Measurements from ENCODE around the gene WNT4.

The WNT4 gene

DNA sequence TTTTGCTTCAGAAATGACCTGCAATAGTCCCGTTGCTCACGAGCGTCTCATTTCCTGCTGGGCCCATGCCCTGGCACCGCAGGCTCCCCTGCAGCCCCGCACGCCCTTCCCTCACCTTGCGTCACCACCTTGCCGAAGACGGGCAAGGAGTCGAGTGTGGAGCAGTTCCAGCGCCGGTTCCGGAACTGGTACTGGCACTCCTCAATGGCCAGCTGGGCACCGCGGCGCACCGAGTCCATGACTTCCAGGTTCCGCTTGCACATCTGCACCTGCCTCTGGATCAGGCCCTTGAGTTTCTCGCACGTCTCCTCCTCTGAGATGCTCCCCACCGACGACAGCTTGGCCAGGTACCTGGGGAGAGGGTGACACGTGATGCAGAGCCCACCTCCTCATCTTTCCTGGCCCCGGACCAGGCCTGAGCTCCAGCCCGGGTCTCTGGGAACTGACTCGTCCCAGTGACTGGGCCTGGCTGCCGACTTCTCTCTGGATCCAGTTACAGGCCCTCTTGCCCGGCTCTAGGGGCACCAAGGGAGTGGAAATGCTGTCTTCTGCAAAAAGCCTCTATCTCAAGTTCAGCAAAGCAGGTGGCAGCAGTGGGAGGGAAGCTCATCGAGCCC lies 13.3 kb downstream of the WNT4 start:
- DNase-seq (ENCODE audit: low read depth in 2 of 2) = no peak

DNA sequence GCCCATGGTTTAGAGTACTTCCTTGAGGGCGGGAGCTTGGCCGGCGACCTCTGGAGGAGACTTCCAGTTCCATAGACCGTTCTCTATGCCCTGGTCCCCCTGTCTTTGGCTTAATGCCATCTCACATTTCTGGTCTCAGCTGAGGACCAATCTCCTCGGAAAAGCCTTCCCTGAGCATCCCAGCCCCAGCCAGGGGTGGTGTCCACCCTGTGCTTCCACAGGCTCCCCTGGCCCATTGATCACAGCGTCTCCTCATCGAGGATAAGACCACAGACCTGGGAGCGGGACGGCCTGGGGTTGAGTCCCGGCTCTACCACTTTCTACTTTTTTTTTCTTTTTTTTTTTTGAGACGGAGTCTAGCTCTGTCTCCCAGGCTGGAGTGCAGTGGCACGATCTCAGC lies 14.5 kb downstream of the WNT4 start:
- DNase-seq (ENCODE audit: low read depth in 2 of 2) = no peak

DNA sequence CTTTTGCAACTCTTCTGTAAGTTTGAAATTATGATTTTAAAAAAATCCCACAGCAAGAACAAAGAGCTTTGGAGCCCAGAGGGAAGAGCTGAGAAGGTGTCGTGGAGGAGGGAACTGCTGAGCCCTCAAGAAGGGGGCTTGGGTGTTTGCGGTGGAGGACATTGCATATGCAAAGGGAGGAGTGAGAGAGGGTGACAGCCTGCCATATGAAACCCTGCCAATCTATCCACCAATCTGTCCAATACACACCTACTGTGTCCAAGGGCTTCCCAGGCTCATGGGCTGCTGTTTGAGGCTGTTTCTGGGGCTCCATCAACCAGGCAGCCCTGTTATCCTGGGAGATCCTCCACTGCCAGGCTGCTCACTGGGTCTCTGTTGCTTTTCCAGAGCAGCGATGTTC lies 15.2 kb downstream of the WNT4 start:
- DNase-seq (ENCODE audit: low read depth in 2 of 2) = no peak

DNA sequence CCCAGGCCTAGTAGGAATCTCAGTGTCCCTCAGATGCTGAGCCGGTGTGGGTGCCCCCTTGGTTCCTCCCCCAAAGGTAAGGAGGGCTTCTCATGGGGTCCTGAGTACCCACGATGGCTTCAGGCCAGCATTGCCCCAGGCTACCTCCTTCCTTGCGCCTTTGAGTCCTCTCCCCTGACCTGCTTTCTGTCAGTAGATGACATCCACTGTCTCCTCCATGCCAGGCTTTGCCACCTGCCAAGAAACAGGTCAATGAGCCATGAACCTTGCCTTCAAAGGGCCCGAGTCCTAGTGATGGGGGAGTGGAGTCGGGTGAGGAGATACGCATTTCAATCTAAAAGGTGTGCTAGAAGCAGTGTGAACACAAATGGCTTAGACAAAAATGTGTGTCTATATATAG lies 15.6 kb downstream of the WNT4 start:
- DNase-seq (ENCODE audit: low read depth in 2 of 2) = no peak

DNA sequence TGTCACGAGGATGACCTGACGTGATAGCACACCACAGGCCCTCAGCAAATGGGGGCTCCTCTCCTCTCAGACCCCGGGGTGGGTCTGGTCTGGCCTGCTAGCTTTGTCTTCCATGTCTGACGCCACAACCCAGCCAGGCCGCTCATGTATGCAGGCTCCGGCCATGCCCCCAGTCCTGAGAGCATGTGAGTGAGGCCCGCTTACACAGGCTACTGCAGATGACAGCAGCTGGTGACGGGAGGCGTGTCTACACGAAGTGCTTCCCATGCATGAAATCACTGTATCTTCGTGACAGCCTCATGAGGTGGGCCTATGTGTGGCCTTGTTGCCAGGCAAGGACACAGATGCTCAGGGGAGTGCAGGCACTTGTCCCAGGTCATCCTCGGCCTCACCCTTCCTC lies 16.4 kb downstream of the WNT4 start:
- DNase-seq (ENCODE audit: low read depth in 2 of 2) = no peak

DNA sequence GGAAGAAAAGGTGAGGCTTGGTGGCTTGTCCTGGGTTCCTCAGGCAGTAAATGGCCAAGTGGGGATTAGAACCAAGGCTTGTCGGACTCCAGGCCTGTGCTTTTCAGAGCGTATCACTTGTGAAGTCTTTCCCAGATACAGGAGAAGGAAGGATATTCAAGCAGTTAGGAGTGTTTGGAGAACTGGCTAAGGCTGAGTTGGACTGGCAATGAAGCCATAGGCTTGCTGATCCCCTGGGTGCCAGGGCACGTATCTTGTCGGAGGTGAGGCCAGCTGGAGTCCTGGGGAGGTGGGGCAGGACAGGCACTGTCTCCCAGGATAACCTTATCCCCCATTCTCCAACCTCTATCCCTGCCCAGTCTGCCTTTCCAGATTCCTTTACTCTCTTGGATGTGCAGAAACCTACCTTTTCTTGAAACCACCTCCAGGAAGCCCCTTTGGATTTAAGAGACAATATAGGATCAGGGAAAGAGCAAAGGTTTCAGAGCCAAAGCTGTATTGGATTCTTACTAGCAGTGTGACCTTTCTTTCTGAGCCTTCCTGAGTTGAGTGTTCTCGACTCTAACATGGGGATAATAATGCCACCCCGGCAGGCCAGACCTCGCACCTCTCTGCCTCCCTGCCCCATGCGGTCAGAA lies 18.2 kb downstream of the WNT4 start:
- DNase-seq (ENCODE audit: low read depth in 2 of 2) = no peak

DNA sequence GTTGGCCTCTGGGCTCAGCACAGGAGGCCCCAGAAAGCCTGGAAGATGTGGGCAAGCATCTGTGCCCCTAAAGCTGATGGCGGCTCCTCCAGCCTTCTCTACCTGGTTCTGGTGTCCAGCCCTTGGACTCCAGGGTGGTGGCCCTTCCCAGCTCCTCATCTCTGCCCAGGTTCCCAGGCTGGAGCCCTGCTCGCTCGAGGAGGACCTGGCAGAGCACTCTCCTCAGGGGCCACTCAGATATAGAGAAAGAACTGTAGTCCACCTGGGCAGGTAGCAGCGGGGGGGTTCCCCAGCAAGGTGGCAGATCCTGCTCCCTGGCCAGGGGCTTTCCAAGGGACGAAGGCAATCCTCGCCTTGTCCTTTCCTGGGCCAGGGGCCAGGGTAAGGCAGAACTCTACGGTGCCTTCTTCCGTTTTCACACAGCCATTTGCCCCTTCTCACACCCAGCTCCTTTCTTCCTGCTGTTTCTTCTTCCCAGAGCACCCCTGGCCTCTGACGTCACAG lies 18.9 kb downstream of the WNT4 start:
- no peak for DNase-seq (ENCODE audit: low read depth in 2 of 2)

DNA sequence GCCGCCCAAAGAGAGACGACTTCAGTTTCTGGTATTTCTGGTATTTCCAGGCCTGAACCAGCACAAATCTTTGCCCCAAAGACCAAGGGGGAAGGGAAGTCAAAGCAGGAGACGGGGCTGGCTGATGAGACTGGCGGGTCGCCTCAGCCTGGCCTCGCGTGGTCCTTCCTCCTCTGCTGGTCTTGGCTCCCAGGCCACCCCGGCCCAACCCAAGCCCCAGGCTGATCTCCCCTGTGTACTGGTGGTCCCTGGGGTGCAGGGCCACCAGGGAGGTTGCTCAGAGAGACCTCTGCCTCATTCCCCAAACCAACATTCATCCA lies 19.9 kb downstream of the WNT4 start:
- no peak for DNase-seq (ENCODE audit: low read depth in 2 of 2)

DNA sequence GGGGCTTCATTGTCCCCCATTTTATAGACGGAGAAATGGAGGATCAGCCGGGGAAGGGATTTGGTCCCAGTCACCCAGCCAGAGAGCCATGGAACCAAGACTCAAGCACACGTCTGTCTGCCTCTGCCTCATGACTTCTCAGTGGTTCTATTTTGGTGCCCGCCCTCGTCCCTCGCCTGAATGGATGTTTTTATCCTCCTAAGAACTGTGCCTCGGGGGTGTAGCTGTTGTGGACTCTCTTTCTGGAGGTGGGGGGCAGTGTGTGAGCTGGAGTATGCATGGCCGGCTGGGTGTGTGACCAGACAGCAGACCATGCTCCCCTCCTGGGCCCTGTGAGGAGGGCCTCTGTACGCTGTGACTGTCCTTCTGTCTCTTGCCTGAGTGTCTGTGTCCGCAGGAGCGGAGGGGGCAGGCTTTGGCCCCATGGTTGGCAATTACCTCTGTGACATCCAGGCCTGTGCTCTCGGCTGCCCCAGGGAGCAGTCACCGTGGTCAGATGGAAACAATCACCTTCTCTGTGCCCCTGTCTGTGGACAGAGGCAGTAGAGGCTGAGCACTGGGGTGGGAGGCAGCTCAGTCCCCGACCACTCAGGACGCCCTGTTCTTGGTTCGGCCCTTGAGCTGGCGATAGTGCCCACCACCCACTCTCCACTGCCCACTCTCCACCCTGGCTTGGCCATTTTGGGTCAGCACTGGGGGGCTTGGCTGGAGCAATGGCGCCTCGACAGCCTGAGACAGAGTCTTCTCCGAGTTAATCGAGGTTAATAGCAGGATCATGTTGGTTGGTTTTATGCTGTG lies 20.4 kb downstream of the WNT4 start:
- no peak for DNase-seq (ENCODE audit: low read depth in 2 of 2)

DNA sequence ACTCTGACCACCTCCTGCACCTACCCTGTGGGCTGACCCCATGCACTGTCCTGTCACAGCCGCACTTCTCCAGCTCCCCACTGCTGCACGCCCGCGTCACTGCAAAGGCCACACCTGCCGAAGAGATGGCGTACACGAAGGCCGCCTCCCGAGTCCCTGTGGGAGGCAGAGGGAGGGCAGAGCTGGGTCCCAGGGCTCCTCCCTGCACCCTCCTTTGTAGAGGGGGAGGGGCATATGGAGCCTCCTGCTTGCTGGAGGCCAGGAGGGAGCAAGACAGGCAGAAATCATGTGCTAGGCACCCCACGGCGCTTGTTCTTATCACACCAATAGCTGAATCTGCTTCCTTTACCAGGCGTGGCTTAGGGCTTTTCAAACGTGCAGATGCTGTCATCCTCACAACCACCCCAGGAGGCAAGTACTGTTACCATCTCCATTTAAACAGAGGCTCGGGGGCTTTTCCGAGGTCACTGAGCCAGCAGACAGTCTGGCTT lies 21.4 kb downstream of the WNT4 start:
- DNase-seq (ENCODE audit: low read depth in 2 of 2) = no peak

DNA sequence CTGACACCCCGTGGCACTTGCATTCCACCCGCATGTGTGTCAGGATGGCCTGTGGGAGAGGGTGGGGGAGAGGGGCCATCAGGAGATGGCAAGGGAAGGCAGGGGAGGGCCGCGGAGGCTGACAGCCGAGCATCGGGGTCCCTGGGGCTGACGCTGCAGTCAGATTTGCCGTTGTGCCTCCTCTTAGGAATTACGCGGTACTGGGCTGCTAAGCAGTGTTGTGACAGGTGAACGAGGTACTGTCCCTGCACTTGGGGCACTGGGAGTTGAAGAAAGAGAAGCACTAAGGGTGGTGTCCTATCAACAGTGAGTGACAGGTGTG lies 22.5 kb downstream of the WNT4 start:
- no peak for DNase-seq (ENCODE audit: low read depth in 2 of 2)

DNA sequence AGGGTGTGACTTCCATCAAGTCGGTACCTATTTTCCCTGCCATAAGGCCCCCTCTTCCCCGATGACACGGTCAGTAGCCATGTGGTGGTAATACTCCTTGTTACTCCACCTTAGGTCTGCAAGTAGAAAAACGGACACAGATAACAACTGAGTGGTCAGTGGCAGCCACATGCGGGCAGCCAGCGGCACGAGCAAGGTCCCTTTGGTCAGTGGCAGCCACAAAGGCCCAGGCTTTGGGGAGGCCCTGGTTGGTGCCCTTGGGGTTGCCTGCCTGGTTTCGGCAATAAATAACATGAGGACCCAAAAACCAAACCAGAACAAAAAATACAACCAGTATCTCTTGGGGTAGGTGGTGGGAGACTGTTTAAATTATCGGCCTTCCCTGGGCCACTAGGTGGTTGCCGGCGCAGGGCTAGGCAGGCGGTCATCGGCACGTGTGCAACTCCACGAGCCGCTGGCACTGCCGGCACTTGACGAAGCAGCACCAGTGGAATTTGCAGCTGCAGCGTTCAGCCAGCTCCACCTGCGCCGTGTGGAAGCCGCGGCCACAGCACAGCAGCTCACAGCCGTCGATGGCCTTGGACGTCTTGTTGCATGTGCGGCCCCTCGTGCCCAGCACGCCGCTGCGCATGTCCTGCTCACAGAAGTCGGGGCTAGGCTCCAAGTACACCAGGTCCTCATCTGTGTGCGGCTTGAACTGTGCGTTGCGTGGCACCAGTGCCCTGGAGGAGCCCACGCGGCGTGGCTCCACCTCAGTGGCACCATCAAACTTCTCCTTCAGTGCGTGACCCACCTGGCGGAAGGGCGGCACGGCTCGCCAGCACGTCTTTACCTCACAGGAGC lies 23.1 kb downstream of the WNT4 start:
- DNase-seq (ENCODE audit: low read depth in 2 of 2) = no peak

DNA sequence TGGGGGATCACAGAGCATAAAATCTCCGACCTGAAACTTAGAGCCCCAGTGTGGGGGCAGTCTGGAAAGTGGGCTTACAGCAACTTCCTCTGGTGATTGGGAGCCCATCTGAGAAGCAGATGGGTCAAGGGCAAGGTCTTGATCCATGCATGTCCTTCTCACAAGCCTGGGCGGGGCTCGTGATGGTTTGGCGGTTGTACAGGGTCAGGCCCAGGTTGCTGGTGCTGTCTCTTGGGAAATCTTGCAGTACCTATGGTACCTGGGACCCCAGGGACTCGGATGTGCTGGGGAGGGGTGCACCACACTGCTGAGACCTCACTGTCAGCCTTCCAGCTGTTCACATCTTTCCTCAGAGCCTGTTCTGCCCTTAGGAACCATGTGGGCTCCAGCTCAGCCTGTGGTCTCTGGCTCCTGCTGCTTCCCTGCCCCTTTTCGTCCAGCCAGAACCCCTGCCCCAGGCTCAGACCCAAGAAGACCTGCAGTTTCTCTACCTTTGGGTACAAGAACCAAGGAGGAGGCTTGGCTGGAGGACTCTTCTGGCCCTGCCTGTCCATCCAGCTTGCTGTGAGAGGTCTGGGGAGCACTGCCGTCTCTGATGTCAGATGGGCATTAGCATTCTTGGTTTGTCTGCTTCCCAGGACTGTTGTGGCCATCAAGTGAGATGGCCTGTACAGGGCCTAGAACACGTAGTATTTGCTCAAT lies 24.5 kb downstream of the WNT4 start:
- DNase-seq (ENCODE audit: low read depth in 2 of 2) = no peak

DNA sequence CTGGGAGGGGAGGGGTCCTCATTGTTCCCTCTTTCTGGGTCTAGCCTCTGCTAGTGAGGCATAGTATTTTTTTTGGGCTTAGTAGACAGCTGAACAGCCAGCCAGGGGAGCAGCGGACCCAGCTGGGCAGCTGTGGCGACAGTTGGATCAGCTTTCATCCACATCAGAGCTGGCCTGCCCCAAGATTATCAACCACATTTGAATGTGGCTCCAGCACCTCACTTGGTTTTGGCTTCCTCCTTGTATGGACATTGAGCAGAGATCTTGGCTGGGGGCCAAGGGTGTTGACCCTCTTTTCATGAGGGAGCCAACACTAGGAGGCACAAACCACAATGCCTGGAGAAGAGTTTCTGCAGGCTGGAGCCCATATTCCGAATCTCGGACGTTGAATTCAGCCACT lies 25.0 kb downstream of the WNT4 start:
- DNase-seq (ENCODE audit: low read depth in 2 of 2) = no peak

DNA sequence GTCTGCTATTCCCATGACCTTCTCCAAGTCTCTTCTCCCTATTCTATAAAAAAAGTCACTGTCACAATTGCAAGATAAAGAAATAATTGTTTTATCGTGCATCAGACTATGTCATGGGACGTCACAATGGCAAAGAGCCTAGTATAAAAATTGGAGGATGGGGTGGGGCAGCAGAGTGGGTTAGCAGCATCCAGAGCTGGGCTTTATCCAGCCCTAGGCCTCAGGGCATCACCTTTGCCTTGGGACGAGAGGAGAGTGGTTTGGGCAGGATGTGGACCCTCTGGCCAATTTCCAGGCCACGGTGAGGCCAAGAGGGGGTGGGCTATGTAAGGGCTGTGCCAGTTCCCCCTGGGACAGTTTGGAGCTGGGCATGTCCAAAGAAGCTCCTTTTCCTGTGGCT lies 25.7 kb downstream of the WNT4 start:
- DNase-seq (ENCODE audit: low read depth in 2 of 2) = no peak

DNA sequence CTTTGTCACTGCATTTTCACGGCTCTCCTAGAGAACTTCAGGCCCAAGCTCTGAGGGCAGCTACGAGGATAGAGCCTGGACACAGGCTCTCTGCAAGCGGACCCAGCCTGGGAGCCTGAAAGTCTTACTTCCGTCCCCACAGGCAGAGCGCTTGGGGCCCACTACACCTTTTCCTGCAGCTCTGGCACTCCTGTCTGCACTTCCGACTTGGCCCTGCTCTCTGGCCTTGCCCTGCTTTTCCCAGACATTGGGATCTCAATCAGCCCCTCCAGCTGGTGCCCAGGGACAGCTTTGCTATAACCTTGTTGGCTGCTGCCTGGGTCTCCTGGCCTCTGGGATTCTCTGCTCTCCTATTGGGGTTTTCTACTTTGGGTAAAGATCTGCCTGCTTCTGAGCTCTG lies 27.6 kb downstream of the WNT4 start:
- DNase-seq (ENCODE audit: low read depth in 2 of 2) = no peak

DNA sequence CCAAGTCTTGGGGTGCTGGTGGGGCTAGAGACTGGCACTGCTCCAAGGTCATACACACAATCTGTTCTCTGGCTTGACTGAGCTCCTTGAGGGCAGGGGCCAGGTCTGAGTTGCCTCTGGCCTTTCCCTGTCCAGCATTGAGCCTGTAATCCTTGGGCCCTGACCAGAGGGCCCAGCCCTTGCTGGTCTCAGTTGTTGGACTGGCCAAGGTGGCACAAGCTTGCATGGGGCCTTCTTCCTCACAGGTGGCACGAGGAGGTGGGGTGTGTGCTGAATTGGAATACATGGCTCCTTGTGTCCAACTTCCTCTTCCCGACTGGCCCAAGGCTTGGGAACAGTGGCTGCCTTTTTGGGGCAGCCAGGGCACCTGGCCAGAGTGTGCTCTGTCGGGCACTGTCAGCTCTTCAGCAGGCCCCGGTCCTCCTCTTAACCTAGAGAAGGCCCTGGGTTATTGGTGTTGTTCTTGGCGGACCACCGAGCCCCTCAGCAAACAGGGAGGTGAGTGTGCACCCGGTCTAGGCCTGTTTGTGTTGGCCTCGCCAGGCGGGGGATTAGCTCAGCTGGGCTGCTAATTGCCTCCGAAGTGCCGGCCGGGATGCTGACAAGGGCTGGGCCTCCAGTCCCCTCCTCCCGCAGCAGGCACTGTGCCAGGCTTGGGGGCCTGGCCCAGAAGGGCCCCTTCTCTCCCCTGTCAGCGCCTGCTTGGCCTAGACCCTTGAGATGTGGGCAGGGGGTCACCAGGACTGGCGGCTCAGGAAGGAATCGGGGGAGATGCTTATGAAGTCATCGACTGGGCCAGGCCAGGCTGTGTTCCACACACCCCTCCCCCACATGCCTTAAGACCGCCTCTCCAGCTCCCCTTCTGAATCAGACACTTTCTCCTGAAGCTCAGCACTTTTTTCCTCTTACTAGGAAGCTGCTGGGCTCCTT lies 28.5 kb downstream of the WNT4 start:
- DNase-seq (ENCODE audit: low read depth in 2 of 2) = no peak

DNA sequence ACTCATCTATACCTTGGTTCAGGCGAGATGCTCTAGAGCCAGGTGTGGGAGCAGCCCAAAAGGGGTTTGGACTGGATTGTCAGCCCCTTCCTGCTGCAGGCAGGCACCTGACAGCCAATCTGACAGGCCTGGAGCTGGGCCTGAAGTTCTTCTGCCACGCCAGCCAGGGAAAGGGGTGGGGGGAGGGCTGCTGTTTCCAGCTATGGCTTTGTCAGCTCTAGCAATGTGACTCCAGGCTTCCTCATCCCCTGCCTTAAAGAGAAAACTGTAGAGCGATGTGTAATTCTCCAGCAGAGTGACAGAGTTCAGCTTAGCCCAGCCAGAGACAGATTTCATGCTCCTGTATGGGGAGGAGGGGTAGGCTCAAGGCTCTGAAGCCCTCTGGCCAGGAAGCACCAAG lies 30.3 kb downstream of the WNT4 start:
- no peak for DNase-seq (ENCODE audit: low read depth in 2 of 2)

DNA sequence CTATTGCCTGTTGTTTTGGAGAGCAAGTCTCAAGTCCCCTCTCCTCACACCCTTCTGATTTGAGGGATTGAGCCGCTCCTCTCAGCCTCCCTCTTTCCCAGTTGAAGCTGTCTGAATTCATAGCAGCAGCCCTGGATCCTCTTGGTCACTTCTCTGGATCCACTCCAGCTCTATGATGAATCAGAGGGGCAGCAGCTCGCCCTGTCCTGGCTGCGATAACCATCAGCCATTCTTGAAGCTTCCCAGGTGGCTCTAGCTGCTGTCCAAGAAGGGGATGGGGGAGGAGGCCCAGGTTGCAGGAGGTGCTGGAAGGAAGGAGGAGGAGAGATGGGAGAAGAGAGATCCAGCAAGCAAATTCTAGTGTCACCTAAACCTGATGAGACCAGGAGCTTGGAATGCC lies 31.3 kb downstream of the WNT4 start:
- no peak for DNase-seq (ENCODE audit: low read depth in 2 of 2)

DNA sequence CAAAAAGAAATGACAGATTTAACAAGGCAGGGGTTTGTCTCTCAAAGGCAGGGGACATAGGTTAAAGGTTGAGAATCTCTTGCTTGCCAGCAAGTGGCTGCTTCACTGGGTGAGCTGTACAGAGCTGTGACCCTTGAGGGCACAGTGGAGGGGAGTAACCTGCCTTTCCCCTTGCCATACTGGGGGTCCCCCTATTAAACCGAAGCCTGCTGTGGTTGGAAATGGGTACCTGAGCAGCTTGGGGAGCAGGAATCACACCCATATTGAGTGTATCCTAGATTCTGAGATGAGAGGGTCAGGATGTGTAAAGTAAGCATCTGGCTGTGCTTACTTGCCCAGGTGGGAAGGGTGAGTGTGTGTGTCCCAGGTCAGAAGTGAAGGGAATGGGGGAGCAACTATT lies 31.8 kb downstream of the WNT4 start:
- no peak for DNase-seq (ENCODE audit: low read depth in 2 of 2)

DNA sequence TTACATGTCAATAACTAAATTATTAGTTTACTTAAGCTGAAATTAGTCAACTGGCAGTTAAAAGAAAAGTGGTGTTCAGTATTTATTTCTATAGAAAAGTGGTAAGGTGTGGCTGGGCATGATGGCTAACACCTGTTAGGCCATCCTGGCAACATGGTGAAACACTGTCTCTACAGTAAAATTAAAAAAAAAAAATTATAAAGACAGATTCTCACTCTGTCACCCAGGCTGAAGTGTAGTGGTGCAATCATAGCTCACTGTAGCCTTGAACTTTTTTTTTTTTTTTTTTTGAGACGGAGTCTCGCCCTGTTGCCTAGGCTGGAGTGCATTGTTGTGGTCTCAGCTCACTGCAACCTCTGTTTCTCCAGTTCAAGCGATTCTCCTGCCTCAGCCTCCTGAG lies 32.9 kb downstream of the WNT4 start:
- no peak for DNase-seq (ENCODE audit: low read depth in 2 of 2)

Measured in stimulated activated CD8-positive, alpha-beta memory T cell treated with anti-CD3 and anti-CD28 coated beads, Interleukin-2, amount 100 ng/mL, for 1 hour (primary cell).